CD4-positive, alpha-beta T cell treated with Interleukin-1 beta for 1 hour (primary cell): ENCODE measurements around the gene ENO3.
A peak's percentile ranks its signal among the peaks of the same experiment; 100 is the strongest.
"Not testable (repeated sequence)": the region's sequence is repeated elsewhere in the genome, so short reads cannot be mapped to it uniquely, and the experiment has no call there.

ENCODE experiments used
- DNase-seq, 2 donors: peaks; one replicate each; pipeline ENCODE4 v3.0.0-alpha.2; 2020 to 2022

ENO3 gene

GRCh38 chr17:4950746-4951204 is at the start of gene ENO3:
Gene ENO3, plus strand, starts transcription at chr17:4951119. Its CDS starts 711 bp downstream, at chr17:4951830.
- DNase-seq = no peak

- peak; percentile 50 to 74 for DNase-seq
Measured at GRCh38 chr17:4901648-4902344, 49.1 kb upstream of the ENO3 start.

DNA sequence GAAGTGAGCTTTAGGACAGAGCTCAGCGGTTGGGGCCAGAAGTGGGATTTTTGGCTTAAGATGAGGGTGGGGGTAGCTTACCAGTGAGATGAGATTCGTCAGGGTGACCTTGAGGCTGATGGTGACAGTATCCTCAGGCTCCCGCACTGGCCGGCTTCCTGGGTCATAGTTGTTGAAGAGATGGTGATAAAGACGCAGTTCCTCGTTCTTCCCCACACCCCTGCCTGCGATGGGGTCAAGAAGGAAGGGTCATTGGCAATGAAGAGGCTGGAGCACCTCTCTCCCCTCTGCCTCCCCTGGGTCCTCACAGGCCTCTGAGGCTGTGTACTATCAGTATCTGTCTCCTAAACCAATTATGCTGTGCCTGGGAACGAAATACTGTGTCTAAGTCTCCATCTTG is 48.4 kb upstream of the ENO3 start:
- no peak for DNase-seq

DNA sequence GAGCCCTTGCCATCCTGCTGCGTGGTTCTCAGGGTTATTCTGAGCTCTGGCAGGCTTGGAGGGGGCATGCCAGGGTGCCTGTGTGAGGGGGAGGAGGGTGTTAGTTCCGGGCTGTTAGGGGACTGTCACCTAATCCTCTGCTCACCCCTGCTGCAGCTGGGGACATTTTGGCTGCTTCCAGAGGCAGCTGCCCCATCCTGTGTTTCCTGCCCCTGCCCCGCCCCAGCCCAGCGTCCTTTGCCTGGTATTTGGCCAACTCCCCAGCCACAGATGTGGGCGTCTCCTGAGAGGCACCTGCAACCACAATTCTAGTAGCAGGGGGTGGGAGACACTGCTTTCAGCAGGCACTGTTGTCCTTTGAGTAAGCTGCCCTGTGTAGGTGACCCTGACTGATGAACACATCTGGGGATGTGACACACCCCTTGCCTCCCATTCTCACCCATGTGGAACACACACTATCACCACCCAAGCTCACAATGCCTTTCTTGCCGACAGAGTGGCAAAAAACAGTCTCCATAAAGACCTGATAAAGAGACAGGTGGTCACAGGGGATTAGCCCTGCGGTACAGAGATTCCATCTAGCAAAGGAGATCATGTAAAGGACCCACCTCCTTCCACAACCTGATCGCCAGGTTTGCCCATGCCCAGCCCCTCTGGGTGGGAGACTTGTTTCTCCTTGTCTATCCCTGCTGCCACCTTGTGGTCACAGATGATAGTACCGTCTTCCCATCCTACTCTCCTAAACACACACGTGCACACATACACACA is 47.7 kb upstream of the ENO3 start, which contains the start of gene CHRNE:
TSS of gene CHRNE (minus strand) at position 48 of the 768 bp plus-strand sequence. CDS start at position 13, 35 bp downstream.
- DNase-seq = peak; percentile 82 to 84

- not testable (repeated sequence) for DNase-seq
Measured at GRCh38 chr17:4906642-4907041, 44.3 kb upstream of the ENO3 start.

- no peak for DNase-seq
Measured at GRCh38 chr17:4908301-4908700, 42.6 kb upstream of the ENO3 start.

DNA sequence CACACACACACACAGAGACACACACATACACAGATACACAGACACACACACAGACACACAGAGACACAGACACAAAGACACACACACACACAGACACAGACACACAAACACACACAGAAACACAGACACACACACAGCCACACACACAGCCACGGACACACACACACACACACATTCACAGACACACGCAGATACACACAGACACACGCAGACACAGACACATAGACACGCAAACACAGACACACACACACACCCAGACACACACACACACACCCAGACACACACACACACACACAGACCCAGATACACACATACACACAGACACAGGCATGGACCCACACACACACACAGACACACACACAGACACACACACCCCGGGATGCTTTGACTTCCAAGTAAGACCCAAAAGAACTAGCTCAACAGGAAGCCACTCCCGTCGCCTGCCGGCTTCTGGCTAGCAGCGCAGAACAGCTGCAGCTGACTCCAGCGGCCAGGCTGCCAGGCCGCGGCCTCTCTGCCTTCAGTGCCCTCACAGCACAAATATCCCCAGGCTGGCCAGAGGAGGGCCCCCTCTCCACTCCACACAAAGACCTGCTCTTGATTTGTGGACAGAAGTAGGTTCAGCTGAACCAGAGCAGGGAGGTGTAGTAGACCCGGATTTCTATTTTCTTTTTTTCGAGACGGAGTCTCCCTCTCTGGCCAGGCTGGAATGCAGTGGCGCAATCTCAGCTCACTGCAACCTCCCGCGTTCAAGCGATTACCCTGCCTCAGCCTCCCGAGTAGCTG is 42.0 kb upstream of the ENO3 start:
- peak; percentile 82 to 86 for DNase-seq

- DNase-seq = no peak
Measured at GRCh38 chr17:4913994-4914393, 36.9 kb upstream of the ENO3 start.

- not testable (repeated sequence) for DNase-seq
Measured at GRCh38 chr17:4914551-4914950, 36.4 kb upstream of the ENO3 start.

DNA sequence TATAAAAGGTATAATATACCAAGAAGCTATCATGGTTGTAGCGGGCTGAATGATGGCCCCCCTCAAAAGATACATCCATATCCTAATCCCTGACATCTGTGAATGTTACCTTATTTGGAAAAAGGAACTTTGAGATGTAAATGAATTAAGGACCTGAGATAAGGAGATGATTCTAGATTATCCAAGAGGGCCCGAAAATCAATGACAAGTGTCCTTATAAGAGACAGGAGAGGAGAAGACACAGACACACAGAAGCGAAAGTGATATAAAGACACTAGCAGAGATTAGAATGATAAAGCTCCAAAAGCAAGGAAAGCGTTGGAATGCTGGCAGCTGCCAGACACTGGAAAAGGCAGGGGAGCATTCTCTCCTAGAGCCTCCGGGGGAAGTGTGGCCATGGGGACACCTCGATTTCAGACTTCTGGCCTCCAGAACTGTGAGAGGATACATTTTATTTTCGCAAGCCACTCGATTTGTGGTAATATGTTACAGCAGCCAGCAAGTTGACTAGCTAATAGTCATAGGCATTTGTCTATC is 31.3 kb upstream of the ENO3 start:
- DNase-seq = no peak

DNA sequence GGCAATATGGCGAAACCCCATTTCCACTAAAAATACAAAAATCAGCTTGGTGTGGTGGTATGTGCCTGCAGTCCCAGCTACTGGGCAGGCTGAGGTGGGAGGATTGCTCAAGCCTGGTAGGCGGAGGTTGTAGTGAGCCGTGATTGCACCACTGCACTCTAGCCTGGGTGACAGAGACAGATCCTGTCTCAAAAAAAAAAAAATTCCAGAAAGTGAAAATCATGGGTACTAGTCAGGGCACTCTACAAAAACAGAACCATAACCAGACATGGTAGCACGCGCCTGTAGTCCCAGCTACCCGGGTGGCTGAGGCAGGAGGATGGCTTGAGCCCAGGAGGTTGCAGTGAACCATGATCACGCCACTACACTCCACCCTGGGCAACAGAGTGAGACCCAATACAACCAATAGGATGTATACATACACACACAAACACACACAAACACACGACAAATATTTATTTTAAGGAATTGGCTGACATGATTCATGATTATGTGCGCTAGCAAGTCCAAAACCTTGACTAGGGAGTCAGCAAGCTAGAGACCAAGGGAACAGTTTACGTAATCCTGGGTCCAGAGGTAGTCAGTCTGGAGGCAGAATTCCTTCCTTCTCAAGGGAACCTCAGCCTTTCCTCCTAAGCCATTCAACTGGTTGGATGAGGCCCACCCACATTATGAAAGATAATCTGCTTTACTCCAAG is 30.4 kb upstream of the ENO3 start:
- peak in 1 of 2 donors; percentile 54 for DNase-seq

- no peak for DNase-seq
Measured at GRCh38 chr17:4921320-4921719, 29.6 kb upstream of the ENO3 start.

DNA sequence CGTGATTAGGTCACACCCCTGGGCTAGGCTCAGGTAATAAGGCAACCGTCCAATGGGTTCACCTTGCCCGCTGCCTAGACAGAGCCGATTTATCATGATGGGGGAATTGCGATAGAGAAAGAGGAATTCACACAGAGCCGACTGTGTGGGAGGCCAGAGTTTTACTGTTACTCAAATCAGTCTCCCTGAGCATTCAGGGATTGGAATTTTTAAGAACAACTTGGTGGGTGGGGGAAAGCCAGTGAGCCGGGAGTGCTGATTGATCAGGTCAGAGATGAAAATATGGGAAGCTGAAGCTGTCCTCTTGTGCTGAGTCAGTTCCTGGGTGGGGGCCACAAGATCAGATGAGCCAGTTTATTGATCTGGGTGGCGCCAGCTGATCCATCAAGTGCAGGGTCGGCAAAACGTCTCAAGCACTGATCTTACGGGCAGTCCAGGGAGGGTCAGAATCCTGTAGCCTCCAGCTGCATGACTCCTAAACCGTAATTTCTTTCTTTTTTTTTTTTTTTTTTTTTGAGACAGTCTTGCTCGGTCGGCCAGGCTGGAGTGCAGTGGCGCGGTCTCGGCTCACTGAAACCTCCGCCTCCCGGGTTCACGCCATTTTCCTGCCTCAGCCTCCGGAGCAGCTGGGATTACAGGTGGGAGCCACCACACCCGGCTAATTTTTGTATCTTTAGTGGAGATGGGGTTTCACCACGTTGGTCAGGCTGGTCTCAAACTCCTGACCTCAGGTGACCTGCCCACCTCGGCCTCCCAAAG is 24.2 kb upstream of the ENO3 start:
- DNase-seq = not testable (repeated sequence)

- no peak for DNase-seq
Measured at GRCh38 chr17:4928881-4929280, 22.0 kb upstream of the ENO3 start.

- no peak for DNase-seq
Measured at GRCh38 chr17:4931963-4932362, 19.0 kb upstream of the ENO3 start, which contains the start of gene GP1BA. Gene GP1BA, plus strand, starts transcription at chr17:4932277. Its CDS starts 328 bp downstream, at chr17:4932605.

- DNase-seq = no peak
Measured at GRCh38 chr17:4932756-4933155, 18.2 kb upstream of the ENO3 start.

GRCh38 chr17:4933646-4934045 is 17.3 kb upstream of the ENO3 start:
- no peak for DNase-seq

GRCh38 chr17:4934173-4934979 is 16.5 kb upstream of the ENO3 start:
- peak; percentile 24 to 29 for DNase-seq

- DNase-seq = no peak
Measured at GRCh38 chr17:4935650-4936049, 15.3 kb upstream of the ENO3 start.

DNA sequence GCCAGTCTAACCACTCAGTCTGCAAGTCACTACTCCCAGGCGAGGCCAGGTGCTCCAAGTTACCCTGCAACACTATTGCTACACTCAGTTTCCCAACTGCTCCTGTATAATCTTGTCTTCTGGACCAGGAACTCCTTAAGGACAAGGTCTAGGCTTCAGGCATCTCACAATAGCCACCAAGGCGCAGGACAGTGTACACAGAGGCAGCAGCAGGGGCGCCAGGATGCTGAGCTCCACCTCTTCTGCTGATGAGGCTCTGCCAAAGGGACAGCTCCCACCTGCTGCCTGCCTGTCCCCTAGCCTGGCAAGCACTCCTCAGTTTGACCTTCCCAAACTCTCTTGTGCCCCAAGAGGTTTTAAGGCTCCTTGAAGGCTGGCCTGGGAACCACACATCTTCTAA is 14.5 kb upstream of the ENO3 start:
- DNase-seq = no peak

DNA sequence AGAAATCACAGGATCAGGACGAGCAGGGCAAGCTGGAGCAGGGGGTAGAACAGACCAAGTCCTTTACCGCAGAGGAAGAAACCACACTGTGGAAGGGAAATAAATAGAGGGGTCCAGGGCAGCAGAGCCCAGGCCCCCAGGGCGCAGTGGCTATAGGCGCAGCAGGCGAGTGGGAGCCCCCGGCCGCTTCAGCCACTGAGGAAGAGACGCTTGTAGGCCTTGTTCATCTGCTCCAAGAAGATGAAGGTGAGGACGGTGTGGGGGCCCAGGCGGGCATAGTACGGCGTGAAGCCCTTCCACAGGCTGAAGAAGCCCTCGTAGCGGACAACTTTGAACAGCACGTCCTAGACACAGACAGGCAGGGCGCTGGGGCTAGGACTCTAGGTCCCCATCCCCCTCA is 13.4 kb upstream of the ENO3 start:
- DNase-seq = no peak
